Fibroblast of lung (primary cell): ENCODE measurements around the gene RTP3. TPM values are rescaled to one million over a fixed set of nuclear protein-coding genes. Genes with fewer than 3 reads are reported as not detected.

Experiments
- DNase-seq, 2 donors: peaks; one replicate each; pipeline versions ENCODE4 v3.0.0 to v3.0.0-alpha.2; 2010; ENCODE audit warnings: low read depth in 2 of 2
- H2AFZ ChIP-seq: 2 replicates; pipeline ENCODE4 v1.5.1; 2012; ENCODE audit warnings: low read length, control low read depth, inconsistent platforms
- H3K27ac ChIP-seq: 2 replicates; pipeline ENCODE4 v1.5.1; 2011; ENCODE audit warnings: low read length, control low read depth; ENCODE audit not compliant: insufficient read depth
- H3K27me3 ChIP-seq: 2 replicates; pipeline ENCODE4 v1.5.1; 2011; ENCODE audit warnings: mild to moderate bottlenecking, low read length; ENCODE audit not compliant: control insufficient read depth, insufficient read depth
- H3K36me3 ChIP-seq: 2 replicates; pipeline ENCODE4 v1.5.1; 2011; ENCODE audit warnings: low read length; ENCODE audit not compliant: control insufficient read depth, insufficient read depth
- H3K4me1 ChIP-seq: 2 replicates; pipeline ENCODE4 v1.5.1; 2011; ENCODE audit warnings: low read length; ENCODE audit not compliant: control insufficient read depth, insufficient read depth; ENCODE audit errors: extremely low read depth
- H3K4me2 ChIP-seq: 2 replicates; pipeline ENCODE4 v1.5.1; 2011; ENCODE audit warnings: low read length, control low read depth; ENCODE audit not compliant: insufficient read depth; ENCODE audit errors: extremely low read depth
- H3K4me3 ChIP-seq, 4 experiments: fragments of 200-600 bp in 1 of 4; sonication (generic) in 1 of 4; replicated peaks in 1 of 4; 2 replicates each; pipeline ENCODE4 v1.5.1; 2011 to 2016; ENCODE audit warnings: low read length in 4 of 4, low read depth in 3 of 4, mild to moderate bottlenecking in 3 of 4, control low read depth in 2 of 4, inconsistent platforms in 1 of 4, mixed read lengths in 1 of 4; ENCODE audit not compliant: insufficient read depth in 1 of 4; ENCODE audit errors: control extremely low read depth in 1 of 4
- H3K79me2 ChIP-seq: 2 replicates; pipeline ENCODE4 v1.5.1; 2012; ENCODE audit warnings: mild to moderate bottlenecking, low read length, inconsistent platforms; ENCODE audit not compliant: control insufficient read depth, insufficient read depth
- H3K9ac ChIP-seq: 2 replicates; pipeline ENCODE4 v1.5.1; 2011; ENCODE audit warnings: mild to moderate bottlenecking, low read length, control low read depth; ENCODE audit not compliant: insufficient read depth
- H3K9me3 ChIP-seq: 2 replicates; pipeline ENCODE4 v1.5.1; 2012; ENCODE audit warnings: low read depth, low read length; ENCODE audit not compliant: control insufficient read depth, insufficient read depth
- H4K20me1 ChIP-seq: 2 replicates; pipeline ENCODE4 v1.5.1; 2011; ENCODE audit warnings: low read length; ENCODE audit not compliant: control insufficient read depth, insufficient read depth; ENCODE audit errors: extremely low read depth
- EZH2 ChIP-seq: IDR thresholded peaks from 2 replicates; pipeline ENCODE4 v1.5.1; 2012; ENCODE audit warnings: low read length, control low read depth, mild to moderate bottlenecking; ENCODE audit errors: missing control alignments
- polyA plus RNA-seq, 2 donors: library from polyadenylated mRNA; depleted of rRNA in 1 of 2; stranded (reverse) in 1 of 2; unstranded in 1 of 2; fragments of >200 nt; gene quantifications; 2 replicates each; pipeline ENCODE4 v1.2.1, GENCODE V29; 2011 to 2012; ENCODE audit warnings: missing spikeins in 1 of 2
- total RNA-seq: library from RNA; depleted of rRNA; stranded (reverse); fragments of >200 nt; gene quantifications from 2 replicates; pipeline ENCODE4 v1.2.1, GENCODE V29; 2014
- TF ChIP-seq, protein P1 (sequence below), 2 donors: IDR thresholded peaks in 1 of 2; conservative IDR thresholded peaks in 1 of 2; 1 replicate in 1 of 2; 2 replicates in 1 of 2; pipeline ENCODE4 v1.5.1; 2011 to 2012; ENCODE audit warnings: low read length in 2 of 2, control low read depth in 1 of 2, inconsistent platforms in 1 of 2, low read depth in 1 of 2, mild to moderate bottlenecking in 1 of 2

Gene RTP3
- total and polyA plus RNA-seq, 2 donors (not counting 1 experiment from before 2014, with no cell fraction given), result not detected

DNA sequence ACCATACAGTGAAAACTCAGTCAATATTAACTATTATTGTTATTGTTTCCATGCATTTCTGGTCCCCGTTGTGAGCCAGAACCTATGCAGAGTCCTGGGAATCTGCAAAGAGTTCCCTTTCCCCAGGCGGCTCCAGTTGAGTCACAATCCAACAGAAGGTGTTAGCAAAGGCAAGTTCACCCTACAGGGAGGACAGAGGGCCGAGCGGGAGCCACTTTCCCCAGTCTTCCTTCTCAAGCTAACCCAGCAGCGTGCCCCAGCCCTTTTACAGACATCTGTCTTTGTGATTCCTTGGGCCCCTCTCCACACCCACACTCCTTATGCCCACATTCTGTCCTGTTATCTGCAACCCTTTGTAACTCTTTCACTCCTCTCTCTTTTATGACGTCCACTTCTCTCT is 20.0 kb upstream of the RTP3 start:
- no peaks in the 10 kb centered on the region for H3K4me1 ChIP-seq
- H3K27me3 ChIP-seq, result peaks cover 10% of the 10 kb centered on the region
- no peak overlapping the region for H2AFZ ChIP-seq

DNA sequence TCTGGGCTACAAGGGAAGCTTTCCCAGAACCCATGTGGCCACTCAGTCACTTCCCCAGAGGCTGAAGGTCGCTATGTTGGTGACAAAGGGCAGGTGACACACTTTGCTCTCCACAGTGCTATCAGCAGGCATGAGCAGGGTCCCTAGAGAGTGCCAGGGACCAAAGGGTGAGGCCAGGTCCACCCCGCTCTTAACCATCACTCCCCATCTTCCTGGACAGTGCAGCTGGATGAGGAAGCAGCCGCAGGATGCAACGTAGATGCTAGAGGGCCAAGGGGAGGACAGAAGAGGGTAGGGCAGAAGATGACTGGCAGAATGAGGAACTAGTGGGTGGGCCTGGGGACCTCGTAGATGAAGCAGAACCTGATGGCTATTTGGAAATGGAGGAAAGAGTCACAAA is 19.4 kb upstream of the RTP3 start:
- no peak for DNase-seq
- no peak overlapping the region for H3K4me2 ChIP-seq
- H3K9me3 ChIP-seq, result no peaks in the 10 kb centered on the region
- no peak overlapping the region for H3K9ac ChIP-seq
- TF ChIP-seq, protein P1, sequence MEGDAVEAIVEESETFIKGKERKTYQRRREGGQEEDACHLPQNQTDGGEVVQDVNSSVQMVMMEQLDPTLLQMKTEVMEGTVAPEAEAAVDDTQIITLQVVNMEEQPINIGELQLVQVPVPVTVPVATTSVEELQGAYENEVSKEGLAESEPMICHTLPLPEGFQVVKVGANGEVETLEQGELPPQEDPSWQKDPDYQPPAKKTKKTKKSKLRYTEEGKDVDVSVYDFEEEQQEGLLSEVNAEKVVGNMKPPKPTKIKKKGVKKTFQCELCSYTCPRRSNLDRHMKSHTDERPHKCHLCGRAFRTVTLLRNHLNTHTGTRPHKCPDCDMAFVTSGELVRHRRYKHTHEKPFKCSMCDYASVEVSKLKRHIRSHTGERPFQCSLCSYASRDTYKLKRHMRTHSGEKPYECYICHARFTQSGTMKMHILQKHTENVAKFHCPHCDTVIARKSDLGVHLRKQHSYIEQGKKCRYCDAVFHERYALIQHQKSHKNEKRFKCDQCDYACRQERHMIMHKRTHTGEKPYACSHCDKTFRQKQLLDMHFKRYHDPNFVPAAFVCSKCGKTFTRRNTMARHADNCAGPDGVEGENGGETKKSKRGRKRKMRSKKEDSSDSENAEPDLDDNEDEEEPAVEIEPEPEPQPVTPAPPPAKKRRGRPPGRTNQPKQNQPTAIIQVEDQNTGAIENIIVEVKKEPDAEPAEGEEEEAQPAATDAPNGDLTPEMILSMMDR (conservative IDR thresholded peaks at IDR 0.05 in 1 of 2, IDR thresholded peaks at IDR 0.05 in 1 of 2; ENCODE audit: low read depth in 1 of 2, low read length in 2 of 2), result no peak
- TF ChIP-seq EZH2, result no peak
- peaks cover 8% of the 10 kb centered on the region for H3K27me3 ChIP-seq
- H3K4me1 ChIP-seq, result no peaks in the 10 kb centered on the region
- no peaks in the 10 kb centered on the region for H4K20me1 ChIP-seq
- H2AFZ ChIP-seq, result no peak overlapping the region
- H3K36me3 ChIP-seq, result no peaks in the 10 kb centered on the region
- no peak overlapping the region for H3K27ac ChIP-seq
- H3K79me2 ChIP-seq, result no peaks in the 10 kb centered on the region
- H3K4me3 ChIP-seq, result no peak overlapping the region

More for the DNA sequence above, 20.0 kb upstream of the RTP3 start:
- Histone ChIP-seq H3K9me3 (no peaks in the 10 kb centered on the region), H3K79me2 (no peaks in the 10 kb centered on the region), H3K27ac (no peak overlapping the region), H3K9ac (no peak overlapping the region), H3K4me3 (no peak overlapping the region), H3K36me3 (no peaks in the 10 kb centered on the region), H3K4me2 (no peak overlapping the region), H4K20me1 (no peaks in the 10 kb centered on the region)
- no peak for DNase-seq
- TF ChIP-seq, protein P1 (conservative IDR thresholded peaks at IDR 0.05 in 1 of 2, IDR thresholded peaks at IDR 0.05 in 1 of 2; ENCODE audit: low read depth in 1 of 2, low read length in 2 of 2), result no peak
- no peak for TF ChIP-seq EZH2

DNA sequence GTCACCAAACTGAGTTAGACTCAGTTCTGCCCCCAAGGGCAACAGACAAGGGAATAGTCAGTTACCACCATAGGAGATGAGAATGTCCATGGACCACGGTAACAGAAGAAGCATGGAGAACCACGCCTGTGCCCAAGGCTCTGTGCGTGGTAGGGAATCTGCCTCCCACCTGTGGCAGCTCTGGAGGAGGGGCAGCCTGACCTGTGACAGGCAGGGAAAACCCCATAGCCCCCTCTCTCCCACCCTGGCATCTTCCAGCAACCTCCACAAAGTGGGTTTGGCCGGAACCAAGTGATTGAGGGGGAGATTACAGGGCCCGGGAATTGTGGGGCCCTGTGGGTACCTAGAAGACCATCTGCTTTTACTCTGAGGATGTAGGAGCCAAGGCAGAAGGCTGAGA is 18.8 kb upstream of the RTP3 start:
- Histone ChIP-seq H3K27ac (no peak overlapping the region), H4K20me1 (no peaks in the 10 kb centered on the region), H3K9ac (no peak overlapping the region), H3K27me3 (peaks cover 5% of the 10 kb centered on the region), H3K4me2 (no peak overlapping the region), H3K9me3 (no peaks in the 10 kb centered on the region), H3K79me2 (no peaks in the 10 kb centered on the region), H2AFZ (no peak overlapping the region), H3K4me1 (no peaks in the 10 kb centered on the region), H3K4me3 (no peak overlapping the region), H3K36me3 (no peaks in the 10 kb centered on the region)
- TF ChIP-seq, protein P1 (conservative IDR thresholded peaks at IDR 0.05 in 1 of 2, IDR thresholded peaks at IDR 0.05 in 1 of 2; ENCODE audit: low read depth in 1 of 2, low read length in 2 of 2), result no peak
- TF ChIP-seq EZH2, result no peak
- no peak for DNase-seq
